Nephron progenitor cell (in vitro differentiated cells): ENCODE data around the gene DSCAM.

ENCODE experiments used
- DNase-seq: peaks from one replicate; pipeline ENCODE4 v3.0.0; 2021
- H3K27ac Mint-ChIP-seq: 2 replicates; pipeline ENCODE4 v1.8.0; 2021; ENCODE audit warnings: mild to moderate bottlenecking, moderate library complexity, mixed read lengths
- H3K27me3 Mint-ChIP-seq: 2 replicates; pipeline ENCODE4 v1.8.0; 2021; ENCODE audit warnings: mild to moderate bottlenecking, low read depth, mixed read lengths; ENCODE audit not compliant: poor library complexity
- H3K36me3 Mint-ChIP-seq: 2 replicates; pipeline ENCODE4 v1.8.0; 2021; ENCODE audit warnings: low read depth, mixed read lengths
- H3K4me1 Mint-ChIP-seq: 2 replicates; pipeline ENCODE4 v1.8.0; 2021; ENCODE audit warnings: mixed read lengths
- H3K4me3 Mint-ChIP-seq: 2 replicates; pipeline ENCODE4 v1.8.0; 2021; ENCODE audit warnings: mild to moderate bottlenecking, moderate library complexity, mixed read lengths
- H3K9me3 Mint-ChIP-seq: 2 replicates; pipeline ENCODE4 v1.8.0; 2021; ENCODE audit warnings: mild to moderate bottlenecking, moderate library complexity, mixed read lengths
- TF ChIP-seq, protein P1 (sequence below): fragments of 200-600 bp; sonication (generic); IDR thresholded peaks from 2 replicates; pipeline ENCODE4 v1.5.0; 2021; ENCODE audit warnings: antibody characterized with exemption

DSCAM gene

GRCh38 chr21:40760821-40761220 lies 86.1 kb downstream of the DSCAM start:
- H3K4me1 Mint-ChIP-seq: peaks cover 14% of the 10 kb centered on the region
- no peak for DNase-seq
- H3K9me3 Mint-ChIP-seq: peaks cover 24% of the 10 kb centered on the region
- H3K27ac Mint-ChIP-seq: no peak overlapping the region
- TF ChIP-seq, protein P1, sequence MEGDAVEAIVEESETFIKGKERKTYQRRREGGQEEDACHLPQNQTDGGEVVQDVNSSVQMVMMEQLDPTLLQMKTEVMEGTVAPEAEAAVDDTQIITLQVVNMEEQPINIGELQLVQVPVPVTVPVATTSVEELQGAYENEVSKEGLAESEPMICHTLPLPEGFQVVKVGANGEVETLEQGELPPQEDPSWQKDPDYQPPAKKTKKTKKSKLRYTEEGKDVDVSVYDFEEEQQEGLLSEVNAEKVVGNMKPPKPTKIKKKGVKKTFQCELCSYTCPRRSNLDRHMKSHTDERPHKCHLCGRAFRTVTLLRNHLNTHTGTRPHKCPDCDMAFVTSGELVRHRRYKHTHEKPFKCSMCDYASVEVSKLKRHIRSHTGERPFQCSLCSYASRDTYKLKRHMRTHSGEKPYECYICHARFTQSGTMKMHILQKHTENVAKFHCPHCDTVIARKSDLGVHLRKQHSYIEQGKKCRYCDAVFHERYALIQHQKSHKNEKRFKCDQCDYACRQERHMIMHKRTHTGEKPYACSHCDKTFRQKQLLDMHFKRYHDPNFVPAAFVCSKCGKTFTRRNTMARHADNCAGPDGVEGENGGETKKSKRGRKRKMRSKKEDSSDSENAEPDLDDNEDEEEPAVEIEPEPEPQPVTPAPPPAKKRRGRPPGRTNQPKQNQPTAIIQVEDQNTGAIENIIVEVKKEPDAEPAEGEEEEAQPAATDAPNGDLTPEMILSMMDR: no peak
- H3K36me3 Mint-ChIP-seq: peaks cover 6% of the 10 kb centered on the region
- H3K4me3 Mint-ChIP-seq: no peak overlapping the region
- peaks cover 21% of the 10 kb centered on the region for H3K27me3 Mint-ChIP-seq

- H3K36me3 Mint-ChIP-seq: peaks cover 6% of the 10 kb centered on the region
- peaks cover 27% of the 10 kb centered on the region for H3K27me3 Mint-ChIP-seq
- TF ChIP-seq, protein P1: no peak
- peaks cover 5% of the 10 kb centered on the region for H3K4me1 Mint-ChIP-seq
- DNase-seq: no peak
- H3K27ac Mint-ChIP-seq: no peak overlapping the region
- no peak overlapping the region for H3K4me3 Mint-ChIP-seq
- peaks cover 27% of the 10 kb centered on the region for H3K9me3 Mint-ChIP-seq
Measured at GRCh38 chr21:40759061-40759460, 87.9 kb downstream of the DSCAM start.

DNA sequence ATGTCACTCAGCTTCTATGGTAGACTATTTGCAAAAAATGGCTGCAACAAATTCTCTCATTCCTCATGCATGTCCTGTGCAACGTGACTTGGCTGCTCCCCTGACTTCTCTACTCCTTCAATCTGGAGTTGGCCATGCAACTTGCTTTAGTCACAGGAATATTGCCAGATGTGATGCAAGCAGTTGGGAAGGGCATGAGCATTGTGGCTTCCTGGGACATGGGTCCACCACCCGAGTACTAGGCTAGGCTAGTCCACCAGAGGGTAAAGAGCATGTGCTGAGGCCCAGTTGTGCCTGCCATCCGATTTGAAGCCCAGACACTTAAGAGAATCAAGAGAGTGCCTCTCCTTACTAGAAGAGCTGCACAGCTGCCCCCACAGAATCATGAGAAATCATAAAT lies 89.6 kb downstream of the DSCAM start:
- Mint-ChIP-seq H3K9me3 (peaks cover 15% of the 10 kb centered on the region), H3K27ac (no peak overlapping the region), H3K36me3 (no peaks in the 10 kb centered on the region), H3K27me3 (peaks cover 23% of the 10 kb centered on the region), H3K4me1 (peaks cover 5% of the 10 kb centered on the region), H3K4me3 (no peak overlapping the region)
- TF ChIP-seq, protein P1: no peak
- DNase-seq: no peak

DNA sequence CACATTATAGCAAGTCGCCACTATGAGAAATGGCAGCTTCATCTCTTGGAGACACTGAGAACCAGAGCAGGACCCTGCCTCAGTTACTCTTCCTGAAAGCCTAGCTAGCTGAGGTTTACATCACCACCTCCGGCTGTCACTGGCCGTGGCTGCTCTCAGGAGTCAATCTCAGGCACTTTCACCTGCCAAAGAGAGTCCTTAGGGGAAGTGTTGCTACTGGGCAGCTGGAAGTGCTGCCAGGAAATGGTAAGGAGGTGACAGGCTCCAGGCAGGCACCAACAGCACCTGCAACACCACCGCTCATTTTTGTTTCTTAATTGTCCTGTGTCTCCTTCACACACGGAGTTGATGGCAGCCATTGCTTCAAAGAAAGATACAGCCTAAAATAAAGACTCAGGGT lies 92.5 kb downstream of the DSCAM start:
- Mint-ChIP-seq H3K9me3 (peaks cover 6% of the 10 kb centered on the region), H3K4me1 (peaks cover 5% of the 10 kb centered on the region), H3K27ac (no peak overlapping the region), H3K27me3 (peaks cover 16% of the 10 kb centered on the region), H3K4me3 (no peak overlapping the region), H3K36me3 (no peaks in the 10 kb centered on the region)
- no peak for DNase-seq
- TF ChIP-seq, protein P1: no peak

DNA sequence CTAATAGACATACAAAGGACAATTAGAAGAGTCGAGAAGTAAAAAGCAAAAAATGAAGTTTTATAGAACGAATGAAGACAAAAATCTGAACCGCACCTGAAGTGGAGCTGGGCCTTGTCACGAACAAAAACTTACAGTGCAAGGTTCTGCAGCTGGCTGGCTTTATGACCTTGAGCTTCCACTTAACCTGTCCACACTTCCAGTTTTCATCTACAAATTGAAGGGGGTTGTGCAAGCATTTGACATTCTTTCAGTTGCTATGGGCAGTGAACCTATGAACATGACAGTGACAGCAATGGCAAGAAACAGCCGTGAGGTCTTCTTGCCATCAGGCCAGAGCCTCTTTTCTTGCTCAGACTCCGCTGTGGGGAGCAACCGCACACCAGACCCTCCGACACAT lies 93.2 kb downstream of the DSCAM start:
- no peak overlapping the region for H3K4me3 Mint-ChIP-seq

DNA sequence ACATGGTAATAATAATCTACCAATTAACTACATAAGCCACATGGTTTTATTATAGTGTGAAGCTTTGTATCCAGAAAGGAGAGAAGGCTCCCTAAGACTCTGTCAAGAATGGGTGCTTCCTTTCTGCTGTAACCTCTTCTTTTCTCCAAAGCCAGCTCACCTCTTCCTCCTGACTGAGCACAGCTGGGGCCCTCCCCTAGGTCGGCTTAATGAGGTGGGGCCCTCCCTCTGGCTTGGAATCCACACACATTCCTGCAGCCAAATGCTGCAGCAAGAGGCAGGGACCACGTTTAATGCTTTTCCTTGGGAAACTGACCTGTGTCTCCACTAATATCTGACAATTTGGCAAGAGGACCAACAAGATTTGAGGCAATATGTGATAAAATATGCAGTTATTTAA lies 94.8 kb downstream of the DSCAM start:
- DNase-seq: peak; percentile 42
- H3K36me3 Mint-ChIP-seq: no peaks in the 10 kb centered on the region
- no peak overlapping the region for H3K27ac Mint-ChIP-seq
- H3K9me3 Mint-ChIP-seq: peaks cover 6% of the 10 kb centered on the region
- H3K27me3 Mint-ChIP-seq: peaks cover 7% of the 10 kb centered on the region
- TF ChIP-seq, protein P1: no peak
- no peak overlapping the region for H3K4me3 Mint-ChIP-seq
- H3K4me1 Mint-ChIP-seq: peaks cover 5% of the 10 kb centered on the region

More for the DNA sequence above, 93.2 kb downstream of the DSCAM start:
- H3K36me3 Mint-ChIP-seq: no peaks in the 10 kb centered on the region
- no peak overlapping the region for H3K27ac Mint-ChIP-seq
- no peak for DNase-seq
- TF ChIP-seq, protein P1: no peak
- H3K4me1 Mint-ChIP-seq: peaks cover 5% of the 10 kb centered on the region
- H3K27me3 Mint-ChIP-seq: peaks cover 16% of the 10 kb centered on the region
- H3K9me3 Mint-ChIP-seq: peaks cover 6% of the 10 kb centered on the region
